Nephron (organoid): ENCODE results near the gene NTM.

Experiments
- H3K27ac Mint-ChIP-seq, 3 experiments: 2 replicates each; pipeline ENCODE4 v1.8.0; 2020; ENCODE audit warnings: mixed read lengths in 3 of 3, mild to moderate bottlenecking in 2 of 3, moderate library complexity in 1 of 3
- H3K27me3 Mint-ChIP-seq: 2 replicates; pipeline ENCODE4 v1.8.0; 2021; ENCODE audit warnings: low read depth, mild to moderate bottlenecking, moderate library complexity, mixed read lengths
- H3K36me3 Mint-ChIP-seq: 2 replicates; pipeline ENCODE4 v1.8.0; 2020; ENCODE audit warnings: low read depth, mixed read lengths
- H3K4me1 Mint-ChIP-seq: 2 replicates; pipeline ENCODE4 v1.8.0; 2020; ENCODE audit warnings: mixed read lengths
- H3K4me3 Mint-ChIP-seq, 3 experiments: 2 replicates each; pipeline ENCODE4 v1.8.0; 2020; ENCODE audit warnings: mild to moderate bottlenecking in 3 of 3, mixed read lengths in 3 of 3, moderate library complexity in 2 of 3
- H3K9me3 Mint-ChIP-seq: 2 replicates; pipeline ENCODE4 v1.8.0; 2020; ENCODE audit warnings: mixed read lengths
- TF ChIP-seq, protein P1 (sequence below), 3 experiments: fragments of 200-600 bp; sonication (generic); IDR thresholded peaks; one replicate each; pipeline ENCODE4 v1.5.0; 2021; ENCODE audit warnings: antibody characterized with exemption in 3 of 3; ENCODE audit not compliant: unreplicated experiment in 3 of 3

Gene NTM

DNA sequence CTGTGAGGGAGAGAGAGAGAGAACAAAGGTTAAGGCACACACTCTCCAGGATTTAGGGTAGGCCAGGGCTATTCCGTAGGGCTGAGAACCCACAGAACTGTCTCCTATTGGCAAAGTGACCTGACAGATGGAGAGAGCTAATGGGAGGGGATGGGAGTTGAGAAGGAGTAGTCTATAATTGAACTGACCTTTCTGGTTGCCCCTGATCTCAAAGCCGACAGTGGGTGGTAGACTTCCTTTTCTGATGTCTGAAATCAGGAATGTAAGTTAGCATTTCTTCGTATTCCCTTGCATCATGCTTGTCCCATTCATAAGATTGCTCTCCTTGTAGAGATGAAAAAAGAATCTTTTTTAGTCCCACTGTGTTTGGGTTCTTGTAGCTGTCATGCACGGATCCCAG lies 210.1 kb downstream of the NTM start:
- no peak overlapping the region for H3K4me3 Mint-ChIP-seq
- no peaks in the 10 kb centered on the region for H3K9me3 Mint-ChIP-seq
- H3K36me3 Mint-ChIP-seq: no peaks in the 10 kb centered on the region
- TF ChIP-seq, protein P1, sequence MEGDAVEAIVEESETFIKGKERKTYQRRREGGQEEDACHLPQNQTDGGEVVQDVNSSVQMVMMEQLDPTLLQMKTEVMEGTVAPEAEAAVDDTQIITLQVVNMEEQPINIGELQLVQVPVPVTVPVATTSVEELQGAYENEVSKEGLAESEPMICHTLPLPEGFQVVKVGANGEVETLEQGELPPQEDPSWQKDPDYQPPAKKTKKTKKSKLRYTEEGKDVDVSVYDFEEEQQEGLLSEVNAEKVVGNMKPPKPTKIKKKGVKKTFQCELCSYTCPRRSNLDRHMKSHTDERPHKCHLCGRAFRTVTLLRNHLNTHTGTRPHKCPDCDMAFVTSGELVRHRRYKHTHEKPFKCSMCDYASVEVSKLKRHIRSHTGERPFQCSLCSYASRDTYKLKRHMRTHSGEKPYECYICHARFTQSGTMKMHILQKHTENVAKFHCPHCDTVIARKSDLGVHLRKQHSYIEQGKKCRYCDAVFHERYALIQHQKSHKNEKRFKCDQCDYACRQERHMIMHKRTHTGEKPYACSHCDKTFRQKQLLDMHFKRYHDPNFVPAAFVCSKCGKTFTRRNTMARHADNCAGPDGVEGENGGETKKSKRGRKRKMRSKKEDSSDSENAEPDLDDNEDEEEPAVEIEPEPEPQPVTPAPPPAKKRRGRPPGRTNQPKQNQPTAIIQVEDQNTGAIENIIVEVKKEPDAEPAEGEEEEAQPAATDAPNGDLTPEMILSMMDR (IDR thresholded peaks at IDR 0.05; ENCODE audit: unreplicated experiment in 3 of 3): no peak
- peaks cover 36% of the 10 kb centered on the region for H3K27me3 Mint-ChIP-seq
- H3K4me1 Mint-ChIP-seq: peaks cover 61% of the 10 kb centered on the region
- peak overlapping the region in 1 of 3 experiments; percentile 24 for H3K27ac Mint-ChIP-seq

DNA sequence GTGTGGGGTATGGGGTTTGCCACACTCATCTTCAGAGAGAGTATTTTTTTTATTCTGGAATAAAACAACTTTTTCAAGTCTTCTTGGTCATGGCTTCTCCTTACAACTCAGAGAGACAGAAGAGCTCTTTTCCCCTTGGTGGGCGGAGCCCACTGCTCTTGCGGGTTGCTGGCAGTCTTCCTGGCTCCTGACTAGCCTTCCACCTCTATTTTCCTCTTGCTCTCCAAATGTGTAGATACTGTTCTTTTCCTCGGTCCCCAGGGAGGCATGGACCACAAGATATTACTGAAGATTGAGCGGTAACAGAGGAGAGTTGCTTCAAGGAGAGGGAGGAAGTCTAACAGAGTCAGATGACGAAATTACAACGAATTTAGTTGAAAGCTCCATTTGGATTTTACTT lies 210.6 kb downstream of the NTM start:
- Mint-ChIP-seq H3K36me3 (no peaks in the 10 kb centered on the region), H3K27me3 (peaks cover 32% of the 10 kb centered on the region), H3K27ac (peak overlapping the region in 1 of 3 experiments; percentile 55), H3K9me3 (no peaks in the 10 kb centered on the region), H3K4me1 (peaks cover 66% of the 10 kb centered on the region), H3K4me3 (no peak overlapping the region)
- TF ChIP-seq, protein P1 (IDR thresholded peaks at IDR 0.05; ENCODE audit: unreplicated experiment in 3 of 3): no peak

DNA sequence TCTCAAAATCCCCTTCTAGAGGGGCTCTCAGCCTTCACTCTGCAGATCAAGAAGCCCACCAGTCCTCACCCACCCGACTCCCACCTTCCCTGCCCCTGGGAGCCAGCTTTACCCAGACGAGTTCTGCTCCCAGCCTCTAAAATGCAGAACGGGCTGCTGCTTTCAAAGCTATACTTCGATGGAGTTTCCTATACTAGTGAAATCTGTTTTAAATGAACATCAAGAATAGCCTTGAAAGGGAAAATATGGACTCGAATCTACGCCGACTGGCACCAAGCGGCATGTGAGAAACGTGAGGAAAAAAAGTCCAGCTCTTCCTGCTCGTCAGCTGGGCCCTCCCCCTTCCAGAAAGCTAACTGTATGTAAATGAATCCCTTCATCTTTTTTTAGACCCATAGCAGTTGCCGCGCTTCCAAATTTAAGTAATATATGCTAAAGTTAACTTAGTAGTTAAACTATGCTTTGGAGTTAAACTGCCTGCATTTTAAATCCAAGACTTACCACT lies 211.7 kb downstream of the NTM start:
- H3K36me3 Mint-ChIP-seq: no peaks in the 10 kb centered on the region
- no peaks in the 10 kb centered on the region for H3K9me3 Mint-ChIP-seq
- H3K4me3 Mint-ChIP-seq: no peak overlapping the region
- H3K27ac Mint-ChIP-seq: no peak overlapping the region
- peaks cover 27% of the 10 kb centered on the region for H3K27me3 Mint-ChIP-seq
- H3K4me1 Mint-ChIP-seq: peaks cover 66% of the 10 kb centered on the region
- TF ChIP-seq, protein P1 (IDR thresholded peaks at IDR 0.05; ENCODE audit: unreplicated experiment in 3 of 3): no peak

DNA sequence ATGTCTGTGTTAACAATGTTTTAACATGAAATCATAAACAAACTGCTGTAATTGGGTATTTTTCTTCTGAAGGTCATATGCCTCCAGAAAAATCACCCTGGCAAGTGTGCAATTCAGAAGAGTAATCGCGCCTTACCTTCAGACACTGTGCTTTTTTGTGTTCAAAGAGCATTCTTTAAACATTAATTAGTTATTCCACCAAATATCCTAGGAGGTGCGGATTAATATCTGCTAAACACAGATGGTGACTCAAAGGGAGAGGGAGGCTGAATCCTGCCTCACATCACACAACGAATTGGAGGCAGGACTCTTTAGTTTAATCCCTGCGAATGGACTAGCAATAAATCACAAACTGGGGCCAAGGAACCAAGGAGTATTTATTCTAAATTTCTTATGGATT lies 213.0 kb downstream of the NTM start:
- Mint-ChIP-seq H3K36me3 (no peaks in the 10 kb centered on the region), H3K4me3 (no peak overlapping the region)
- TF ChIP-seq, protein P1 (IDR thresholded peaks at IDR 0.05; ENCODE audit: unreplicated experiment in 3 of 3): no peak

DNA sequence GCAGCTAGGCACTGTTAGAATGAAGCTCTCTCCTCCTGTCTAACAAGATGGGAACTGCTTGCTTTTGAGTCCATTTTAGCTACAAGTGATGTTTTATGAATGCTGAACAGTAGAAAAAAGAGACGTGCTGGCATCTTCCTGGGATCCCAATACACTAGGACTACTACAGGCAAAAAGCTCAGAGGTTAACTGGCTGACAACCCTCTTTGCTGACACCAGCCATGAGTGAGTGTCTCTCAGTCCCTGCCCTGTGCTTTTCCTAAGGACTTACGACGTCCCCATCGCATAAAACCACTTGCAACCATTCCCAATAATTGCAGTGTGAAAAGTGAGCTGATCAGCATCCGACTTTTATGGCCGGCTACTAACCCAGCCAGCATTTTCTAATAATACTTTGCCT lies 213.5 kb downstream of the NTM start:
- peaks cover 3% of the 10 kb centered on the region for H3K9me3 Mint-ChIP-seq
- TF ChIP-seq, protein P1 (IDR thresholded peaks at IDR 0.05; ENCODE audit: unreplicated experiment in 3 of 3): no peak
- no peak overlapping the region for H3K27ac Mint-ChIP-seq
- no peak overlapping the region for H3K4me3 Mint-ChIP-seq
- peaks cover 68% of the 10 kb centered on the region for H3K4me1 Mint-ChIP-seq
- H3K36me3 Mint-ChIP-seq: no peaks in the 10 kb centered on the region
- peaks cover 23% of the 10 kb centered on the region for H3K27me3 Mint-ChIP-seq

More for the DNA sequence above, 213.0 kb downstream of the NTM start:
- Mint-ChIP-seq H3K27ac (no peak overlapping the region), H3K9me3 (peaks cover 3% of the 10 kb centered on the region), H3K27me3 (peaks cover 23% of the 10 kb centered on the region), H3K4me1 (peaks cover 66% of the 10 kb centered on the region)
